Suprapubic skin (tissue), 4 donors: ENCODE data around the gene OR6C65.

Source experiments
- CTCF ChIP-seq, 2 donors: fragments of 200-600 bp in 1 of 2; fragments of 450-650 bp in 1 of 2; sonication (generic) in 1 of 2; IDR thresholded peaks; one replicate each; pipeline ENCODE4 v1.5.1; 2016 to 2019; ENCODE audit warnings: antibody characterized with exemption in 2 of 2, mild to moderate bottlenecking in 1 of 2, moderate library complexity in 1 of 2
- POLR2A ChIP-seq, 2 donors: fragments of 450-650 bp; IDR thresholded peaks; one replicate each; pipeline ENCODE4 v1.6.1; 2017; ENCODE audit warnings: antibody characterized with exemption in 2 of 2, mild to moderate bottlenecking in 2 of 2, moderate library complexity in 2 of 2
- POLR2AphosphoS5 ChIP-seq, 3 donors: sonication (generic); formaldehyde crosslinking; IDR thresholded peaks; one replicate each; pipeline ENCODE4 v1.6.1; 2017; ENCODE audit warnings: antibody characterized with exemption in 3 of 3

GRCh38 chr12:55362675-55363074 is 37.7 kb upstream of the OR6C65 start, which contains the start of gene OR6C75:
- TF ChIP-seq CTCF (IDR thresholded peaks at IDR 0.05) (no peak), POLR2A (IDR thresholded peaks at IDR 0.05) (no peak), POLR2AphosphoS5 (IDR thresholded peaks at IDR 0.05) (no peak)
